Measurements from ENCODE around the gene UNC79.

The UNC79 gene

GRCh38 chr14:93725002-93725582 is 294.4 kb downstream of the UNC79 start:
- in situ Hi-C loops (cut with MboI; ENCODE audit: low pct_unique_long_range_greater_than_20kb, low sequenced_read_pairs, unreplicated experiment), result no loop called here
- DNase-seq (ENCODE audit: low spot score), result no peak
- TF ChIP-seq CTCF (IDR thresholded peaks at IDR 0.05; ENCODE audit: extremely low read depth, insufficient read depth, missing control alignments), result no peak

- TF ChIP-seq CTCF (IDR thresholded peaks at IDR 0.05; ENCODE audit: extremely low read depth, insufficient read depth, missing control alignments), result no peak
- in situ Hi-C loops (cut with MboI; ENCODE audit: low pct_unique_long_range_greater_than_20kb, low sequenced_read_pairs, unreplicated experiment), result no loop called here
Measured at GRCh38 chr14:93725993-93726392, 295.3 kb downstream of the UNC79 start.

GRCh38 chr14:93727039-93727740 is 296.5 kb downstream of the UNC79 start:
- no peak for DNase-seq (ENCODE audit: low spot score)
- no peak for TF ChIP-seq CTCF (IDR thresholded peaks at IDR 0.05; ENCODE audit: extremely low read depth, insufficient read depth, missing control alignments)
- in situ Hi-C loops (cut with MboI; ENCODE audit: low pct_unique_long_range_greater_than_20kb, low sequenced_read_pairs, unreplicated experiment), result no loop called here

More at GRCh38 chr14:93725993-93726392, 295.3 kb downstream of the UNC79 start:
- DNase-seq (ENCODE audit: low spot score), result no peak

- in situ Hi-C loops (cut with MboI; ENCODE audit: low pct_unique_long_range_greater_than_20kb, low sequenced_read_pairs, unreplicated experiment), result no loop called here
- no peak for DNase-seq (ENCODE audit: low spot score)
- no peak for TF ChIP-seq CTCF (IDR thresholded peaks at IDR 0.05; ENCODE audit: extremely low read depth, insufficient read depth, missing control alignments)
Measured at GRCh38 chr14:93727917-93728650, 297.3 kb downstream of the UNC79 start.

- TF ChIP-seq CTCF (IDR thresholded peaks at IDR 0.05; ENCODE audit: extremely low read depth, insufficient read depth, missing control alignments), result no peak
- in situ Hi-C loops (cut with MboI; ENCODE audit: low pct_unique_long_range_greater_than_20kb, low sequenced_read_pairs, unreplicated experiment), result no loop called here
- DNase-seq (ENCODE audit: low spot score), result no peak
Measured at GRCh38 chr14:93728651-93729016, 297.9 kb downstream of the UNC79 start.

- in situ Hi-C loops (cut with MboI; ENCODE audit: low pct_unique_long_range_greater_than_20kb, low sequenced_read_pairs, unreplicated experiment), result no loop called here
- DNase-seq (ENCODE audit: low spot score), result no peak
- no peak for TF ChIP-seq CTCF (IDR thresholded peaks at IDR 0.05; ENCODE audit: extremely low read depth, insufficient read depth, missing control alignments)
Measured at GRCh38 chr14:93729993-93730392, 299.3 kb downstream of the UNC79 start.
